ENCODE data around the gene HOXC5. TPM values are rescaled to one million over a fixed set of nuclear protein-coding genes. Genes with fewer than 3 reads are reported as not detected.

Gene HOXC5
- total RNA-seq, 1 experiment from 2014 or later, result not detected

DNA sequence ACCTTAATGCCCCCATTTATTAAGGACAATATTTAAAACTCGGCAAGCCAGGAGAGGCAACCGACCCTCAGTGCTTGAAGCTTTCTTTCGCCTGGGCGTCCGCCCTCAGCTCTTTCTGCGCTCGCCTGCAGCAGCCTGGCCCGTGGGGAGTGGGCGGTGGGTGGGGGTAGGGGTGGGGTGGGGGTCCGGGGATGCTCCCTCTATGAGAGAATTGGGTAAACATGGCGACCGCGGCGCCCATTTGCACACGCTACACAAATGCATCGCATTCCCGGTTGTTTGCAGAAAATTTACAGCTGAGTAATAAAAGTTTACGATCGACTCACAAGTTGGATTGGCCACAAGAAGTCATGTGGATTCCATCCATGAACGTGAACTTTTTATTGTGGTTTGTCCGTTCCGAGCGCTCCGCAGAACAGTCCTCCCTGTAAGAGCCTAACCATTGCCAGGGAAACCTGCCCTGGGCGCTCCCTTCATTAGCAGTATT lies 16.3 kb upstream of the HOXC5 start:
- no peaks in the 10 kb centered on the region for H3K4me1 ChIP-seq (ENCODE audit: insufficient read depth, low read length)
- H2BK20ac ChIP-seq (ENCODE audit: low read depth, low read length, poor library complexity, severe bottlenecking), result no peak overlapping the region
- H3K27me3 ChIP-seq (ENCODE audit: insufficient read depth, low read length), result peaks cover 91% of the 10 kb centered on the region
- H2BK5ac ChIP-seq (ENCODE audit: insufficient read length, low read length), result no peak overlapping the region
- H2BK12ac ChIP-seq (ENCODE audit: insufficient read length, low read depth, low read length), result no peak overlapping the region
- no peak overlapping the region for H4K91ac ChIP-seq (ENCODE audit: insufficient read length, low read depth, low read length)
- H3K56ac ChIP-seq (ENCODE audit: insufficient read length, low read depth, low read length), result no peak overlapping the region
- H3T11ph ChIP-seq (ENCODE audit: low read length), result no peak overlapping the region
- no peak overlapping the region for H3K9ac ChIP-seq (ENCODE audit: extremely low read depth, insufficient read length, low read length)
- DNase-seq, result no peak
- no CpG with 5 or more reads among the region's 25 CpGs for WGBS (ENCODE audit: extremely low coverage, insufficient read length, low lambda C conversion rate)
- H3K4me2 ChIP-seq (ENCODE audit: insufficient read depth, insufficient read length, low read length), result no peak overlapping the region
- Mint-ChIP-seq H3K27me3 (ENCODE audit: low read depth) (peaks cover 100% of the 10 kb centered on the region), H3K9me3 (peaks cover 0 to under 1% of the 10 kb centered on the region in 2 experiments; a peak in 2 of 5 replicates), H3K4me3 (peak overlapping the region in 1 of 2 experiments; percentile 50; a peak in 1 of 5 replicates), H3K27ac (no peak overlapping the region), H3K4me1 (peaks cover 13 to 28% of the 10 kb centered on the region in 2 experiments), H3K36me3 (ENCODE audit: insufficient read depth in 1 of 3, low read depth in 3 of 3) (no peaks in the 10 kb centered on the region)
- H3K27ac ChIP-seq (ENCODE audit: insufficient read length, low read depth, low read length), result no peak overlapping the region
- H3K79me2 ChIP-seq (ENCODE audit: insufficient read depth, low read length), result no peaks in the 10 kb centered on the region
- peaks cover 10% of the 10 kb centered on the region for H3K23me2 ChIP-seq (ENCODE audit: insufficient read length, low read depth, low read length, poor library complexity, severe bottlenecking)
- H3K79me1 ChIP-seq (ENCODE audit: insufficient read depth, low read depth, low read length, poor library complexity, severe bottlenecking), result no peaks in the 10 kb centered on the region
- H2AK5ac ChIP-seq (ENCODE audit: insufficient read length, low read length), result no peak overlapping the region
- TF ChIP-seq, protein P1, sequence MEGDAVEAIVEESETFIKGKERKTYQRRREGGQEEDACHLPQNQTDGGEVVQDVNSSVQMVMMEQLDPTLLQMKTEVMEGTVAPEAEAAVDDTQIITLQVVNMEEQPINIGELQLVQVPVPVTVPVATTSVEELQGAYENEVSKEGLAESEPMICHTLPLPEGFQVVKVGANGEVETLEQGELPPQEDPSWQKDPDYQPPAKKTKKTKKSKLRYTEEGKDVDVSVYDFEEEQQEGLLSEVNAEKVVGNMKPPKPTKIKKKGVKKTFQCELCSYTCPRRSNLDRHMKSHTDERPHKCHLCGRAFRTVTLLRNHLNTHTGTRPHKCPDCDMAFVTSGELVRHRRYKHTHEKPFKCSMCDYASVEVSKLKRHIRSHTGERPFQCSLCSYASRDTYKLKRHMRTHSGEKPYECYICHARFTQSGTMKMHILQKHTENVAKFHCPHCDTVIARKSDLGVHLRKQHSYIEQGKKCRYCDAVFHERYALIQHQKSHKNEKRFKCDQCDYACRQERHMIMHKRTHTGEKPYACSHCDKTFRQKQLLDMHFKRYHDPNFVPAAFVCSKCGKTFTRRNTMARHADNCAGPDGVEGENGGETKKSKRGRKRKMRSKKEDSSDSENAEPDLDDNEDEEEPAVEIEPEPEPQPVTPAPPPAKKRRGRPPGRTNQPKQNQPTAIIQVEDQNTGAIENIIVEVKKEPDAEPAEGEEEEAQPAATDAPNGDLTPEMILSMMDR (conservative IDR thresholded peaks at IDR 0.05), result no peak
- no peak overlapping the region for H4K8ac ChIP-seq (replicated peaks; ENCODE audit: insufficient read length, low read depth, low read length)
- H2BK15ac ChIP-seq (ENCODE audit: low read depth, low read length), result no peak overlapping the region
- H3K14ac ChIP-seq (ENCODE audit: insufficient read depth, low read length), result no peak overlapping the region
- no peak overlapping the region for H3K23ac ChIP-seq (ENCODE audit: insufficient read length, low read depth, low read length)
- H4K5ac ChIP-seq (ENCODE audit: insufficient read length, low read depth, low read length), result no peak overlapping the region
- no peaks in the 10 kb centered on the region for H3K9me3 ChIP-seq (ENCODE audit: control insufficient read depth, low read depth, low read length)
- no peaks in the 10 kb centered on the region for H4K20me1 ChIP-seq (ENCODE audit: control insufficient read depth, insufficient read depth, insufficient read length)
- H2BK120ac ChIP-seq (ENCODE audit: low read depth, low read length, poor library complexity, severe bottlenecking), result no peak overlapping the region
- no peak overlapping the region for H2AFZ ChIP-seq (ENCODE audit: low read length)
- H3K4ac ChIP-seq (ENCODE audit: low read depth, low read length), result no peak overlapping the region
- no peak overlapping the region for H3K18ac ChIP-seq (ENCODE audit: insufficient read length, low read depth, low read length)
